GM18499 (cell line): ENCODE results near the gene KCNQ1.

Experiments used
- ATAC-seq: cut with Tn5 transposase; IDR thresholded peaks from one replicate; pipeline ENCODE4 v1.9.1; 2021; ENCODE audit warnings: moderate number of reproducible peaks; ENCODE audit not compliant: insufficient read depth, unreplicated experiment

KCNQ1 gene

GRCh38 chr11:2886191-2886894 is 441.5 kb downstream of the KCNQ1 start:
- ATAC-seq = no peak

GRCh38 chr11:2886936-2887335 is 442.1 kb downstream of the KCNQ1 start:
- ATAC-seq = no peak

GRCh38 chr11:2887515-2888195 is 442.8 kb downstream of the KCNQ1 start:
- no peak for ATAC-seq

- ATAC-seq = no peak
These were observed 443.6 kb downstream of the KCNQ1 start for GRCh38 chr11:2888266-2888968.

- ATAC-seq = no peak
These were observed 444.8 kb downstream of the KCNQ1 start for GRCh38 chr11:2889362-2890273.

GRCh38 chr11:2890466-2891294 is 445.9 kb downstream of the KCNQ1 start:
- ATAC-seq = no peak

- ATAC-seq = no peak
These were observed 446.8 kb downstream of the KCNQ1 start for GRCh38 chr11:2891326-2892214.

GRCh38 chr11:2892215-2892966 is 447.6 kb downstream of the KCNQ1 start:
- no peak for ATAC-seq

- ATAC-seq = no peak
These were observed 448.2 kb downstream of the KCNQ1 start for GRCh38 chr11:2892967-2893528.

- ATAC-seq = no peak
These were observed 449.1 kb downstream of the KCNQ1 start for GRCh38 chr11:2893935-2894334.

GRCh38 chr11:2896047-2896446 is 451.2 kb downstream of the KCNQ1 start:
- no peak for ATAC-seq

GRCh38 chr11:2897048-2897447 is 452.2 kb downstream of the KCNQ1 start:
- no peak for ATAC-seq

- ATAC-seq = no peak
These were observed 453.7 kb downstream of the KCNQ1 start for GRCh38 chr11:2898366-2899079.
